Measurements from ENCODE around the gene TBC1D4. TPM values are rescaled to one million over a fixed set of nuclear protein-coding genes. Genes with fewer than 3 reads are reported as not detected.

The TBC1D4 gene
- total and polyA plus RNA-seq, 9 of the 15 experiments (the other 6 are each of a cell fraction or from before 2014, with no cell fraction given), result 2.8 to 12.3 (median 7.0) TPM

DNA sequence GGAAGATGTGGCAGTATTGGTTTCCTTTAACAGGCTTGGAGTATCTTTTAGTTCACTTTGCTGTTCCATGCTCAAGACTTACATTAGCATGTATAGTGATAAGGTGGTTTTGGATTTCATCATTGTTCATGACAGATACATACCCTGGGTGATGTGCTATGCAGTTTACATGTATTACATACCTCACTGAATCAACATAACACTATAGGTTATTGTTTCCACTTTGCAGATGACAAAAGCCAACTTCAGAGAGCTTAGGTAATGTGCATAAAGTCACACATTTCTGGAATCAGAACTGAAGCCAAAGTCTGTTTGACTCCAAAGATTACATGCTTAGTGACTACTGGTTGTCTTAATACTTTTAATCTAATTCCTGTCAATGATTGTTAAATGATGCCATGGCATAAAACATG is 48.6 kb upstream of the TBC1D4 start (continued):
- TF ChIP-seq, protein P1, sequence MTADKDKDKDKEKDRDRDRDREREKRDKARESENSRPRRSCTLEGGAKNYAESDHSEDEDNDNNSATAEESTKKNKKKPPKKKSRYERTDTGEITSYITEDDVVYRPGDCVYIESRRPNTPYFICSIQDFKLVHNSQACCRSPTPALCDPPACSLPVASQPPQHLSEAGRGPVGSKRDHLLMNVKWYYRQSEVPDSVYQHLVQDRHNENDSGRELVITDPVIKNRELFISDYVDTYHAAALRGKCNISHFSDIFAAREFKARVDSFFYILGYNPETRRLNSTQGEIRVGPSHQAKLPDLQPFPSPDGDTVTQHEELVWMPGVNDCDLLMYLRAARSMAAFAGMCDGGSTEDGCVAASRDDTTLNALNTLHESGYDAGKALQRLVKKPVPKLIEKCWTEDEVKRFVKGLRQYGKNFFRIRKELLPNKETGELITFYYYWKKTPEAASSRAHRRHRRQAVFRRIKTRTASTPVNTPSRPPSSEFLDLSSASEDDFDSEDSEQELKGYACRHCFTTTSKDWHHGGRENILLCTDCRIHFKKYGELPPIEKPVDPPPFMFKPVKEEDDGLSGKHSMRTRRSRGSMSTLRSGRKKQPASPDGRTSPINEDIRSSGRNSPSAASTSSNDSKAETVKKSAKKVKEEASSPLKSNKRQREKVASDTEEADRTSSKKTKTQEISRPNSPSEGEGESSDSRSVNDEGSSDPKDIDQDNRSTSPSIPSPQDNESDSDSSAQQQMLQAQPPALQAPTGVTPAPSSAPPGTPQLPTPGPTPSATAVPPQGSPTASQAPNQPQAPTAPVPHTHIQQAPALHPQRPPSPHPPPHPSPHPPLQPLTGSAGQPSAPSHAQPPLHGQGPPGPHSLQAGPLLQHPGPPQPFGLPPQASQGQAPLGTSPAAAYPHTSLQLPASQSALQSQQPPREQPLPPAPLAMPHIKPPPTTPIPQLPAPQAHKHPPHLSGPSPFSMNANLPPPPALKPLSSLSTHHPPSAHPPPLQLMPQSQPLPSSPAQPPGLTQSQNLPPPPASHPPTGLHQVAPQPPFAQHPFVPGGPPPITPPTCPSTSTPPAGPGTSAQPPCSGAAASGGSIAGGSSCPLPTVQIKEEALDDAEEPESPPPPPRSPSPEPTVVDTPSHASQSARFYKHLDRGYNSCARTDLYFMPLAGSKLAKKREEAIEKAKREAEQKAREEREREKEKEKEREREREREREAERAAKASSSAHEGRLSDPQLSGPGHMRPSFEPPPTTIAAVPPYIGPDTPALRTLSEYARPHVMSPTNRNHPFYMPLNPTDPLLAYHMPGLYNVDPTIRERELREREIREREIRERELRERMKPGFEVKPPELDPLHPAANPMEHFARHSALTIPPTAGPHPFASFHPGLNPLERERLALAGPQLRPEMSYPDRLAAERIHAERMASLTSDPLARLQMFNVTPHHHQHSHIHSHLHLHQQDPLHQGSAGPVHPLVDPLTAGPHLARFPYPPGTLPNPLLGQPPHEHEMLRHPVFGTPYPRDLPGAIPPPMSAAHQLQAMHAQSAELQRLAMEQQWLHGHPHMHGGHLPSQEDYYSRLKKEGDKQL (CRISPR knock-in tag; IDR thresholded peaks at IDR 0.05; ENCODE audit: borderline replicate concordance), result no peak
- TF ChIP-seq PHF21A (IDR thresholded peaks at IDR 0.05; ENCODE audit: borderline replicate concordance, low read depth), result no peak

DNA sequence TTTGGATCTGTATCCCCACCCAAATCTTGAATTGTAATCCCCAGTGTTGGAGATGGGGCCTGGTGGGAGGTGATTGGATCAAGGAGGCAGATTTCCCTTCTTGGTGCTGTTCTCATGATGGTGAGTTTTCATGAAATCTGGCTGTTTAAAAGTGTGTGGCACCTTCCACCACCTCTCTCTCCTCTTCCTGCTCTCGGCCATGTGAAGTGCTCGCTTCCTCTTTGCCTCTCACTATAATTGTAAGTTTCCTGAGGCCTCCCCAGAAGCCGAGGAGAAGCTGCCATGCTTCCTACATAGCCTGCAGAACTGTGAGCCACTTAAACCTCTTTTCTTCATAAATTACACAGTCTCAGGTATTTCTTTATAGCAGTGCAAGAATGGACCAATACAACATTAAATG is 40.0 kb upstream of the TBC1D4 start:
- POLR2A ChIA-PET, result no interaction called here
- Histone ChIP-seq H3K27ac (ENCODE audit: extremely low read depth, low read depth, low read length) (no peak overlapping the region), H3K4me3 (no peak overlapping the region), H3K9me3 (replicated peaks; ENCODE audit: control insufficient read depth, insufficient read depth, low read depth, low read length) (no peaks in the 10 kb centered on the region), H3K9ac (ENCODE audit: insufficient read depth in 1 of 2, low read depth in 2 of 2, low read length in 2 of 2) (no peak overlapping the region), H3K4me2 (ENCODE audit: insufficient read depth, low read length) (no peak overlapping the region), H4K20me1 (replicated peaks; ENCODE audit: control insufficient read depth, insufficient read depth, low read length) (no peaks in the 10 kb centered on the region), H3K36me3 (ENCODE audit: control insufficient read depth, insufficient read depth, low read length) (peaks cover 5% of the 10 kb centered on the region; the same call in 1 of the 3 replicates), H3K9me1 (ENCODE audit: control insufficient read depth, insufficient read depth, low read length) (no peaks in the 10 kb centered on the region), H3K27me3 (ENCODE audit: control insufficient read depth in 2 of 2, insufficient read depth in 2 of 2, low read length in 2 of 2) (no peaks in the 10 kb centered on the region), H3K4me1 (replicated peaks in 1 of 2; ENCODE audit: control insufficient read depth in 2 of 2, insufficient read depth in 2 of 2, low read length in 2 of 2) (no peaks in the 10 kb centered on the region), H3K79me2 (ENCODE audit: control insufficient read depth, insufficient read depth, low read length) (no peaks in the 10 kb centered on the region), H2AFZ (ENCODE audit: low read depth, low read length) (no peak overlapping the region)
- no peak for ATAC-seq
- FAIRE-seq, result no peak
- no CpG with 5 or more reads among the region's 3 CpGs for WGBS (ENCODE audit: insufficient coverage, low coverage, missing lambda C conversion rate)
- BruUV-seq (replicated peaks), result no TSS peak
- intact Hi-C loops (cut with micrococcal nuclease), result no loop called here
- DNase-seq (ENCODE audit: extremely low read depth in 1 of 4, low spot score in 3 of 4), result no peak
- in situ Hi-C loops (cut with MboI), result no loop called here
- CTCF ChIA-PET (ENCODE audit: low intra/inter-chr PET ratio), result no interaction called here
- TF ChIP-seq, protein P2, sequence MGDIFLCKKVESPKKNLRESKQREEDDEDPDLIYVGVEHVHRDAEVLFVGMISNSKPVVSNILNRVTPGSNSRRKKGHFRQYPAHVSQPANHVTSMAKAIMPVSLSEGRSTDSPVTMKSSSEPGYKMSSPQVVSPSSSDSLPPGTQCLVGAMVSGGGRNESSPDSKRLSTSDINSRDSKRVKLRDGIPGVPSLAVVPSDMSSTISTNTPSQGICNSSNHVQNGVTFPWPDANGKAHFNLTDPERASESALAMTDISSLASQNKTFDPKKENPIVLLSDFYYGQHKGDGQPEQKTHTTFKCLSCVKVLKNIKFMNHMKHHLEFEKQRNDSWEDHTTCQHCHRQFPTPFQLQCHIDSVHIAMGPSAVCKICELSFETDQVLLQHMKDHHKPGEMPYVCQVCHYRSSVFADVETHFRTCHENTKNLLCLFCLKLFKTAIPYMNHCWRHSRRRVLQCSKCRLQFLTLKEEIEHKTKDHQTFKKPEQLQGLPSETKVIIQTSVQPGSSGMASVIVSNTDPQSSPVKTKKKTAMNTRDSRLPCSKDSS (IDR thresholded peaks at IDR 0.05; ENCODE audit: low read depth, partially characterized antibody), result no peak
- TF ChIP-seq EGR1 (conservative IDR thresholded peaks at IDR 0.05) (no peak), ZNF232 (CRISPR knock-in tag; IDR thresholded peaks at IDR 0.05) (no peak), GTF2F1 (IDR thresholded peaks at IDR 0.05; ENCODE audit: low read depth, low read length) (no peak), NFE2 (IDR thresholded peaks at IDR 0.05; ENCODE audit: low read depth) (no peak), SNRNP70 (optimal IDR thresholded peaks at IDR 0.05; ENCODE audit: low read depth, low read length) (no peak)
- TF ChIP-seq, protein P3, sequence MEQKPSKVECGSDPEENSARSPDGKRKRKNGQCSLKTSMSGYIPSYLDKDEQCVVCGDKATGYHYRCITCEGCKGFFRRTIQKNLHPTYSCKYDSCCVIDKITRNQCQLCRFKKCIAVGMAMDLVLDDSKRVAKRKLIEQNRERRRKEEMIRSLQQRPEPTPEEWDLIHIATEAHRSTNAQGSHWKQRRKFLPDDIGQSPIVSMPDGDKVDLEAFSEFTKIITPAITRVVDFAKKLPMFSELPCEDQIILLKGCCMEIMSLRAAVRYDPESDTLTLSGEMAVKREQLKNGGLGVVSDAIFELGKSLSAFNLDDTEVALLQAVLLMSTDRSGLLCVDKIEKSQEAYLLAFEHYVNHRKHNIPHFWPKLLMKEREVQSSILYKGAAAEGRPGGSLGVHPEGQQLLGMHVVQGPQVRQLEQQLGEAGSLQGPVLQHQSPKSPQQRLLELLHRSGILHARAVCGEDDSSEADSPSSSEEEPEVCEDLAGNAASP (IDR thresholded peaks at IDR 0.05), result no peak
- TF ChIP-seq, protein P4, sequence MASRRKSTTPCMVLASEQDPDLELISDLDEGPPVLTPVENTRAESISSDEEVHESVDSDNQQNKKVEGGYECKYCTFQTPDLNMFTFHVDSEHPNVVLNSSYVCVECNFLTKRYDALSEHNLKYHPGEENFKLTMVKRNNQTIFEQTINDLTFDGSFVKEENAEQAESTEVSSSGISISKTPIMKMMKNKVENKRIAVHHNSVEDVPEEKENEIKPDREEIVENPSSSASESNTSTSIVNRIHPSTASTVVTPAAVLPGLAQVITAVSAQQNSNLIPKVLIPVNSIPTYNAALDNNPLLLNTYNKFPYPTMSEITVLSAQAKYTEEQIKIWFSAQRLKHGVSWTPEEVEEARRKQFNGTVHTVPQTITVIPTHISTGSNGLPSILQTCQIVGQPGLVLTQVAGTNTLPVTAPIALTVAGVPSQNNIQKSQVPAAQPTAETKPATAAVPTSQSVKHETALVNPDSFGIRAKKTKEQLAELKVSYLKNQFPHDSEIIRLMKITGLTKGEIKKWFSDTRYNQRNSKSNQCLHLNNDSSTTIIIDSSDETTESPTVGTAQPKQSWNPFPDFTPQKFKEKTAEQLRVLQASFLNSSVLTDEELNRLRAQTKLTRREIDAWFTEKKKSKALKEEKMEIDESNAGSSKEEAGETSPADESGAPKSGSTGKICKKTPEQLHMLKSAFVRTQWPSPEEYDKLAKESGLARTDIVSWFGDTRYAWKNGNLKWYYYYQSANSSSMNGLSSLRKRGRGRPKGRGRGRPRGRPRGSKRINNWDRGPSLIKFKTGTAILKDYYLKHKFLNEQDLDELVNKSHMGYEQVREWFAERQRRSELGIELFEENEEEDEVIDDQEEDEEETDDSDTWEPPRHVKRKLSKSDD (conservative IDR thresholded peaks at IDR 0.05; ENCODE audit: low read length), result no peak

Data from K562 (cell line).